C4-2B (cell line): Measurements from ENCODE around the gene KRTAP27-1.

Experiments
- H3K27ac ChIP-seq: fragments of 450-650 bp; 2 replicates; pipeline ENCODE4 v1.5.1; 2017
- CTCF ChIP-seq: fragments of 450-650 bp; conservative IDR thresholded peaks from 2 replicates; pipeline ENCODE4 v1.5.1; 2017; ENCODE audit warnings: mild to moderate bottlenecking
- ZFX ChIP-seq: fragments of 450-650 bp; IDR thresholded peaks from 2 replicates; pipeline ENCODE4 v1.6.1; 2017

Gene KRTAP27-1

GRCh38 chr21:30332681-30333080 is 4.8 kb downstream of the KRTAP27-1 start:
- no peak overlapping the region for H3K27ac ChIP-seq
- TF ChIP-seq CTCF = no peak

- TF ChIP-seq ZFX (no peak), CTCF (no peak)
- H3K27ac ChIP-seq = no peak overlapping the region
These were observed 8.2 kb downstream of the KRTAP27-1 start for GRCh38 chr21:30329203-30329875.

- TF ChIP-seq ZFX = no peak
- TF ChIP-seq CTCF = no peak
- H3K27ac ChIP-seq = no peak overlapping the region
These were observed 11.1 kb downstream of the KRTAP27-1 start for GRCh38 chr21:30326390-30326789.

- TF ChIP-seq ZFX (no peak), CTCF (no peak)
These were observed 17.3 kb downstream of the KRTAP27-1 start, which contains the start of gene KRTAP26-1 for GRCh38 chr21:30320215-30320614. Gene KRTAP26-1 (minus strand): TSS chr21:30320315. CDS start chr21:30320035, 280 bp downstream.

GRCh38 chr21:30315701-30316100 is 21.8 kb downstream of the KRTAP27-1 start:
- H3K27ac ChIP-seq = no peak overlapping the region
- TF ChIP-seq ZFX = no peak
- no peak for TF ChIP-seq CTCF

More at GRCh38 chr21:30320215-30320614, 17.3 kb downstream of the KRTAP27-1 start, which contains the start of gene KRTAP26-1:
- no peak within 1 kb of the TSS for H3K27ac ChIP-seq

- H3K27ac ChIP-seq = no peak overlapping the region
- TF ChIP-seq CTCF (no peak), ZFX (no peak)
These were observed 30.6 kb downstream of the KRTAP27-1 start for GRCh38 chr21:30306884-30307283.

- no peak for TF ChIP-seq CTCF
- TF ChIP-seq ZFX = no peak
These were observed 32.4 kb downstream of the KRTAP27-1 start for GRCh38 chr21:30305136-30305535.

More at GRCh38 chr21:30305136-30305535, 32.4 kb downstream of the KRTAP27-1 start:
- no peak overlapping the region for H3K27ac ChIP-seq
